Stimulated activated CD8-positive, alpha-beta memory T cell treated with anti-CD3 and anti-CD28 coated beads, Interleukin-7, amount 100 ng/mL, for 4 hours (primary cell): ENCODE data around the gene BBS7.

Source experiments
- DNase-seq, 2 donors: peaks; one replicate each; pipeline ENCODE4 v3.0.0-alpha.2; 2020; ENCODE audit warnings: low read depth in 2 of 2

The BBS7 gene

GRCh38 chr4:121790976-121791375 lies 79.3 kb downstream of the BBS7 start:
- DNase-seq, result no peak

GRCh38 chr4:121789960-121790829 lies 80.1 kb downstream of the BBS7 start:
- DNase-seq, result no peak

GRCh38 chr4:121789455-121789854 lies 80.8 kb downstream of the BBS7 start:
- DNase-seq, result no peak

DNA sequence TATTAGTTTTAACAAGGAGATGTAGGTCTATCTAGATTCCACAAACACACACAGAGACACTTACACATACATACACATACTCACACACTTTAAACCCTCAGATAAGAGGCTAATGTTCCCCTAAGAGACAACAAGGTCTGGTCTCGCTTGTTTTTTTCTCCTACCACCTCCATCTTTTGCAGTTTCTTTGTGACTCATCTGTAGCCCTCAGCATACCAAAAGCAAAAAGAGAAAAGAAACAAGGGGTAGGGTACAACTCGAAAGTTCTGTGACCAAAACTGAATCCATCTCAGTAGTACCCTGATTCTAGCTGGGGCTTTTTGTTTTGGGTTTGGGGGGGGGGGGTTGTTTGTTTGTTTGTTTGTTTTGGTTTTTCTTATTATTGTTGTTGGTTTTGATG lies 81.4 kb downstream of the BBS7 start:
- DNase-seq, result no peak

- DNase-seq, result no peak
Measured at GRCh38 chr4:121786221-121786620, 84.1 kb downstream of the BBS7 start.

GRCh38 chr4:121785479-121785878 lies 84.8 kb downstream of the BBS7 start:
- no peak for DNase-seq

DNA sequence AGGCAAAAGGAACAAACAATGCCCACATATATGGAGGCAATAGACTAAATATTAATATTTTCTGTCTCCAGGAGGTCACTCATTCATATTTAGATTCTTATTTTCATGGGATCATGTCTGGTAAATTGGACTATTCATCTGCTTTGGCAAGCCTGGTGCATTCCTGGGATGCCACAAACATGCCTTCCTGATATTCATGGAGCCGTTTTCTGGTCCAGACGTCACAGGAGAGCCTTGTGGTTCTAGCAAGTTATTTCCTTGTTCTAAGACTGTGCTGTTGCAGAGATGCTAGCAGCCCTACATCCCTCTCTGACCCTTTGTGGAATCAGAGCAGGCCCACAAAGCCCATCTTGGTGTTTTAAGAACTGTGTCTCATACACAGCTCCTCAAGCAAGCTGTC lies 85.3 kb downstream of the BBS7 start:
- no peak for DNase-seq

DNA sequence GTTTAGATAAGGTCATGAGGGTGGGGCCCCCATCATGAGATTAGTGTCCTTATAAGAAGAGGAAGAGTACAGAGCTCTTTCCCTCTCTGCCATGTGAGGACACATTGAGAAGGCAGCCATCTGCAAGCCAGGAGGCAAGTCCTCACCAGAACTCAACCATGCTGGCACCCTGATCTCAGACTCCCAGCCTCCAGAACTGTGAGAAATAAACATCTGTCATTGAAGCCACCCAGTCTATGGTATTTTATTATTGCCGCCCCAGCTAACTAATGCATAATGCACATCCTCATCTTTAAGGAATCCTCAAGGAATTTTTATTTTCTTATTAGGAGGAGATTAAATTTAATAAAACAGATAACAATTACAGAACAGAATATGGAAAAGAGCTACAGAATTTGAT lies 85.9 kb downstream of the BBS7 start:
- no peak for DNase-seq

DNA sequence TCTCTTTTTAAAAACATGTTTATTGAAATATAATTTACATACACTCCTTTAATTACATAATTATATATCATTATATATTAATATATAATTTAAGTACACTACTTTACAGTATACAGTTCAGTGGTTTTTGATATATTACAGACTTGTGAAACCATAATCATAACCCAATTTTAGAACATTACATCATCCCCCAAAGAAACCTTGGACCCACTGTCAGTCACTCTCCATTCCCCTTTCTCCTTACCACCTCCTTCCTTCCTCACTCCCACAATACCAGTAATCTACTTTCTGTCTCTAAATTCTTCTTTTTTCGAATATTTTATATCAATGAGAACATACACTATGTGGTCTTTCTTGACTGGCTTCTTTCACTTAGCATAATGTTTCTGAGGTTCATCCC lies 87.1 kb downstream of the BBS7 start:
- no peak for DNase-seq

DNA sequence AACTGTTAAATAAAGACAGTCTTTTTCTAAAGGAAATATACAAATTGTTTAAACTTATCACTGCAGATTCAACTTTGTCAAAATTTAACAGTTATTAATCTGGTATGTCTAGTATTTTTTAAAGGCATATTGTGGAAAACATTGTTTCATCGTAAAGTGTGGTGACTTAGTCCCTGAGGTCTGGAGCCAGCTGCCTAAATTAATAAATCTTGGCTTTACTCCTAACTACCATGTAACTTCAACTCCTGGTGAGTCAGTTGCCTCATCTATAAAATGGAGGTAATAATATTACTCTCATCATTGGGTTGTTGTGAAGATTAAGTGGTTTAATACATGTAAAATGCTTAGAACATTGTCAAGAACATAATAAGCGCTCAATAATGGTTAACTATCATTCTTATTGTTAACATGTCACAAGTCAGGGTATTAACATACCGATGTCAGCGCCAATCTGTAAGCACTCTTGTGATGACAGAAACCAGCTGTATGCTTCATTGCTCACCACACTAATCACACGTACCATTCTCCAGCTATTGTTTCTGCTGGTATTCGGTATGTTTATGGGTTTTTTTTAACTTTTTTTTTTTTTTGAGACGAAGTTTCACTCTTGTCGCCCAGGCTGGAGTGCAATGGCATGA lies 91.2 kb downstream of the BBS7 start:
- DNase-seq, result no peak

DNA sequence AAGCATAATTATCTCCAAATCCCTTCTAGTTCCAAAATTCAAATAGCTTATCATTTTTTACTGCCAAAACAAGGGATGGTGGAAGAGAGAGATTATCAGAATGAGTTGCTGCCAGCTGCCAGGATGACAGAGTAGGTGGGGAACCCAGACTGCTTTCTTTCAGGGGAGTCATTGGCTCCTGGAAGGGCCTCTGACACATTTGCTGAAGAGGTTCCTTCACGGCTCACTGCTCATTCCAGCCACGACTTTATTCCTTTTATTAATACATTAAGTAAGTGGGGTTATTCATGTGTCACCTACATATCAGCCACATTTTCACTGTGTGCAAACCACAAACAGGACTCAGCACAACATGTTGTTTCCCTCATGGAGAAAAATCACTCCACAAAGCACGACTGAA lies 92.6 kb downstream of the BBS7 start:
- no peak for DNase-seq

- no peak for DNase-seq
Measured at GRCh38 chr4:121776610-121777401, 93.5 kb downstream of the BBS7 start.
